HS-5 (cell line): ENCODE data around the gene ANKRD11.
"Not testable (repeated sequence)": the region's sequence is repeated elsewhere in the genome, so short reads cannot be mapped to it uniquely, and the experiment has no call there.

ENCODE experiments used
- DNase-seq: peaks from one replicate; pipeline ENCODE4 v3.0.0-alpha.2; 2012; ENCODE audit warnings: low read depth

The ANKRD11 gene

DNA sequence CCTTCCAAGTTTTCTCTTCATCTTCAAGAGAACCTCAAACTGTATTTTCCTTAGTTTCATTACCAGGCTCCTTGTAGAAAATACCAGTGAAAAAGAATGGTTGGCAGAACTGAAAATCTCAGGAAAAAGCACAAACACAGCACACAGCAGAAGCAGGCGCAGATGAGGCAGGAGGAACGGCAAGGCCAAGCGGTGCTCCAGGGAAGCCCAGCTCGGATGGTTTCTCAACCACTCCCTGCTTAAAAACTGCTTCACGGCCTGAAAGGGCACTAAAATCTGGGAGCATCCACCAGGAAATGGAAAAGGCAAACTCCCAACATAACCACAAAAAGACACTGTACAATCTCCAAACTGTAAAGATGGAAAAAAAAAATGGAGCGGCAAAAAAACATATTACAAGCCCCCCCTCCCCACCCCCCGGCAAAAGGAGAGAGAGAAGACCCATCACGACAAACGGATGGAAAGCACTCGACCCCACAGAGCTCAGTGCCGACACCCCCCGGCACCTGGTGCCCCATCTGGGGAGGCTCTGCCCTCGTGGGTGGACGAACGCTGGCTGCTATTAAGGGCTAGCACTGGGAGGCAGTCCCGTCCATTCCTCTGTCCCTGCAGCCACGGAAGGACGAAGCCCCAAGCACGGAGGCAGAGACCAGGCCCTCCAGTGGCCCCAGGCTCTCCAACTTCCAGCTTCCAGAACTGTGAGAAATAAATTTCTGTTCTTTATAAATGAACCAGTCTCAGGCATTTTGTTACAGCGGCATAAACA lies 145.3 kb downstream of the ANKRD11 start:
- DNase-seq, result no peak

DNA sequence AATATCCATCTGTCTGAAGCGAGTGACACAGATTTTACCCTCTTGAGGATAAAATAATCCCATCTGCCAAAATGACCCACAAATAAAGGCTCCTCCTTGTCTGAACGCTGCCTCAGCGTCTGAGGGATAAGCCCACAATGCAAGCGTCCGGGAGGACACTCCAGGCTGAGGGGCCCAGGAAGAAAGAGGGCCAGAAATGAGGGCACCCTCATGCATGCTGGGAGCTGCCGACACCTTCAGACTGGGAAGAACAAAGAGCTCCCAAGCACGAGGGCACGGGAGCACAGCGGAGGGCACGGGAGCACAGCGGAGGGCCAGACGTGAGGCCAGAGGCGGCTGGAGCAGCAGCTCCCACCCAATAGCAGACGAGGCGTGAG lies 145.9 kb downstream of the ANKRD11 start:
- DNase-seq, result no peak

DNA sequence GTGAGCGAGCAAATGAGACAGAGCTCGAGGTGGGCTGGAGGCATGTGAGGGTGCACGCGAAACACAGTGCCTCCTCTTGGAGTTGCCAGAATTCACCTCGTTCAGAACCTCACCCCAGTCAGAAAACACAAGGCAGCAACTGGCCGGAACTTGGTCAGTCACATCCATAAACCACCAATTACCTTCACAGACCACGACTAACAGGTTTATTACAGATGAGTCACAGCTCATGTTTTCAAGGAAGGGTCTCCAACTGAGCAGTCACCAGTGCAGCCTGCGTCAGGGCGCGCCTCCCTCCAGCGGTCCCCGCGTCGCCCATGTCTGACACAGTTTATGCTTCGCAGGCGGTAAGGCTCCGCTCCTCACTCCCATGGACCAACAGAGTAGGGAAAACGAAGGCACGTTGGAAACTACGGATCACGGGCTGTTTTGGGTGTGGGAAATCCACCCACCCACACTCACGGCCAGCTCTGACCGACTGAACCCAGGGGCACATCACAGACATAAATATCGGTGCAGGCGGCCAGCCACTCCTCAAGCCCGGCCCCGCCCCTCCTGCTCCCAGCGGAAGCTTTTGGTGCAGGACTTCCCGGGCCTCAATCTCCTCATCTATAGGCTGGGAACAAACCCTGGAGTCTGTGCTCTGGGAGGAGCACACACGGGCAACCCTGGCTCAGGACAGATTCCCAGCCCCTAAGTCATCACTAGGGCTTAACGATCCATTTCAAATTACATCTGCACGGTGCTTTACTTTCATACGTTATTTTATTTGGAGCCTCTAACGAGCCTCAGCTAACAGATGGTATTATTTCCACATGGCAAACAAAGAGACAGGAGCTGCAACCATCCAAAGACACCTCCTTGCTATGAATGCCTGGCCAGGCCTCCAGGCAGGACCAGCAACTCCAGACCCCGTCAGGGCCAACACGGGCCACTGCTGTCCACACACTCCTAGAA lies 146.6 kb downstream of the ANKRD11 start:
- no peak for DNase-seq

DNA sequence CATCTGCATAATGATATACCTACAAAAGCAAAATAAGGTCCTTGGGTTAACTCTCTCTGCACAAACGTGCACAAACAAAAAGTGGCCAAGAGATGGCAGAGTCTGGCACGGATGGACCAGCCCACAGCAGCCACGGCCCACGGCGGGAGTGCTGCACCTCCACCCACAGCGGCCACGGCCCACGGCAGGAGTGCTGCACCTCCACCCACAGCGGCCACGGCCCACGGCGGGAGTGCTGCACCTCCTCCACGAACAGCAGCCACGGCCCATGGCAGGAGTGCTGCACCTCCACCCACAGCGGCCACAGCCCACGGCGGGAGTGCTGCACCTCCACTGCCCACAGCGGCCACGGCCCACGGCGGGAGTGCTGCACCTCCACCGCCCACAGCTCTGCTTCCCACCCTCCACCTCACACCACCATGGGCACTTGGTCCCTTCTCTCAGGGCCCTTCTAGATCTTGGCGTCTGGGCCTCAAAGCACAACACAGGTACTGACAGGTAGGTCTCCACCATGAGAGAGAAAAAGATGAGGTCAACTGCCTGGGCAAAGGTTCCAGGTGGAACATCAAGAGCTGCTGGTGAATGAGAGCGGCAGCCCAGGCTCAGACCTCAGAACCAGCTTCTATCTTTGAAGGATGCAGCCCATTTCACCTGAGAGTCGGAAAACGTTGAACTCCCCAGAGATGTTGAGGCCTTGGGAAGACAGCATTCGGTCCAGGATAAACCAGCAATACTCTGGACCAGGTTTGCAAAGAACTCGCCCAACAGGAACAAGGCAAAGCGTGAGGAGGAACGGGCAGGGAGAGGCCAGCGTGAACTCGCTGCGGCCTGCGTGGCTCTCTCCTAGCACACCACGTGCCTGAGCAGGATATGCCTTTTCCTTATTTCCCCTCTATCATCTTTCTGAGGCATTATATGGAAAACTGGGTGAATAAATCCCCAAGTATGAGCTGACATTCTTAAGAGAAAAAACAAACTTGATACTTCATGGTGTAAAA lies 148.4 kb downstream of the ANKRD11 start:
- DNase-seq, result no peak

DNA sequence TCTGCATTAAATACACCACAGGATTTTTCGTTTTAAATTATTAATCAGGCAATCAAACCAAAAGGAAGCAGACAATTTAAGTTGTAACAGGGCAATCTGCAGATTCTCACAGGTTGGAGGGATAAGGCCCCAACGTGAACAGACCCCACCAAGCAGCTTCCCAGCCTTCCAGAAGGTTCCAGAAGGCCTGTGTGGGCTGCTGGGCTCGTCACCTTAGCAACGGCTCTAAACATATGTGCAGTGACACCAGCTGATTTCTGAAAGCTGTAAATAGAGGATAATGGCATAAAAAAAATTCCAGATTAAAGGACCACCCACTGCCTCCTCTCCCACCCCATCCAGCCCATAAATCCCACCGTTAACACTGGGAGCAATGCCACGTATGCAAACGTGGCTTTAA lies 149.1 kb downstream of the ANKRD11 start:
- no peak for DNase-seq

DNA sequence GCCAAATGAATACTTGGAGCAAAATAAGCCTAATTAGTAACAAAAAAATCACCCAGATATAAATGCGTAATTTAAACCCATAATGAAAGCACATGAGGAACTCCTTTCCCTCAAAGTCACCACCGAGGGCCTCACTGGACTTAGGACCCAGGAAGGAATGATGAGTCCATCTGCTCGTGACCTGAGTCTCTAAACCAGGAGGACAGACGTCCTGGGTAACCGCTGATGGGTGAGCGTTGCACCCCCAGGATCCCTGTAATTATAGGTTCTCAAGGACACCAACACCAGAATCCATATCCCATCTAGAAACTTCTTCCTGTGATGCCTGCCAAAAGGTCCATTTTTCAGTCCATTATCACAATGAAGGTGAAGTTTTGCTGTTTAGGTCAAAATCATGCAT lies 151.5 kb downstream of the ANKRD11 start:
- no peak for DNase-seq

DNA sequence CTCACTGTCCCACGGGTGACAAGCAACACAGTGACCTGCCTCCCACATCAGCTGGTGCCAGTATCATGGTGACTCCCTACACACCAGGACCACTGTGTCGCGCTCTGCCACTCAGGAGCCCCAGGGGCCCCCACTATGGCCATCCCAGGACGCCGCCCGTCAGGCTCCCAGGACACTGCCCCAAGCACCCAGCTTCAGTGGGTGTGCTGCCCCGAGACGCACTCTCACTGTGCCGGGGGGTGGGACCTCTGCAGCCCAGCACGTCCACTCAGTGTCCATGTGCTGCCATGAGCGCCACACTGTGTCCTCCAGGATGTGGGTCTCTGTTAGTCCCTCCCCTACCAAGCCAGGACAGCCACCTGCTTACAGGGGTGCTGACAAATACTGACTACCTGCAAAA lies 152.4 kb downstream of the ANKRD11 start:
- no peak for DNase-seq

DNA sequence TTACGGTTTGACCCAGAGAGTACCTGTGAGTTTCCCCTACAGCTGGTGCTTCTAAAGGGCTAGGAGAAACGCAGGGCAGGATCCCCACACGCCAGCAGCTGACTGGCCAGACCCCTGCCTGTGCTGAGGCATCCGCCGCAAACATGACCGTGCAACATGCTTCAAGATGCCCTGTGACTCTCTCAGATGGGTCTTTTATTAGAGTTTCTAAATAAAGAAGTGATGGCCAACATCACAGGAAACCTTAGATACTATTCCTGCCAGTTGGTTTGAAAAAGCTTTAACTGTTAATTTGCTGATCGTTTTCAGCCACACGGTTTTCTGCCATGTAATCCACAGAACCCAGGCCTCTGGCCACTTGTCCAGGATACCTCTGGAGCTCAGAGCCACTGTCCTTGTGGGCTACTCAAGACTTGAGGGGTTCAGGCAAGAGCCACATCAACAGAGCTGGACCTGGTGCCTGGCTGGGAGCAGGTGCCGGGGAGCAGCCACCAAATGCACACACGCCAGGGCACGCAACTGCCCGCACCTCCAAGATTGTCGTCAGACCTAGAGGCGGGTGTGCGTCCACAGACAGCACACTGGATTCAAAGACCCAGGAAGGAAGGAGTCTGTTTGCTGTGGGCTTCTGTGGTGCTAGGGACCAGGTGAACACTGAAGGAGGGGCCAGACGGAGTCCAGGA lies 154.4 kb downstream of the ANKRD11 start:
- DNase-seq, result no peak

DNA sequence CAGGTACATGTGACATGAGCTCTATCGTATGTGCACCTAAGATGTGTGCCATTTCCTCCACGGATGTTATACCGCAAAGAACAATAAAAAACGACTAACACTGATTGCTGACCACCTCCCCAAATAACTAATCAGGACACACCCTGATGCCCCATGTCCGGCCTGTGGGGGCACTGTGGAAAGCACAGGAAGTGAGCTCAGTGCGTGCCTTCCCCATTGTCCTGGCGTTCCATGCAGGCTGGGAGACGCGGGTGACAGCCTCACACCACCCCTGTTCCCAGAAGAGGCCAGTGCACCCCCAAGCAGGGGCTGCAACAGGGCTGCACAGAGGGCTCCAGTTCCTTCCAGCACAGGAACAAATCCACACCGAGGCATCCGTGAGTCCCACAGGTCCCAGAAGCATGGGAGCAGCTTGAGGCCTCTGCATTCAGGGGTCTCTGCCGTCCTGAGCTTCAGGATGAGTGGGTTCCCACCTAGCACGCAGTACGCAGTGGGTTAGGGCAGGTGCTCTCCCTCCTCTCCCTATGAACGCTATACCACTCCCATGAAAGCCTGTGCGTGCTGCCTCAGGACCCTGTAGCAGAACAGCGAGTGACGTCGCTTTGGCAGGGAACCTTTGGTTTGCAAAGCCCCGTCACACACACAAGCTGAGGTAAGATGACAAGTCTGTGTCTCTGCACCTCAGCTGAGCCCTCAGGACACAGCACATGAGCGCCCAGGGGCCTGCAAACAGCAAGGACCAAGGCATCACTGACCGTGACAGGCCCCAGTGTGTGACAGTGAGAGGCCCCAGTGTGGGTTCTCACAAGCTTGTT lies 155.2 kb downstream of the ANKRD11 start:
- no peak for DNase-seq

DNA sequence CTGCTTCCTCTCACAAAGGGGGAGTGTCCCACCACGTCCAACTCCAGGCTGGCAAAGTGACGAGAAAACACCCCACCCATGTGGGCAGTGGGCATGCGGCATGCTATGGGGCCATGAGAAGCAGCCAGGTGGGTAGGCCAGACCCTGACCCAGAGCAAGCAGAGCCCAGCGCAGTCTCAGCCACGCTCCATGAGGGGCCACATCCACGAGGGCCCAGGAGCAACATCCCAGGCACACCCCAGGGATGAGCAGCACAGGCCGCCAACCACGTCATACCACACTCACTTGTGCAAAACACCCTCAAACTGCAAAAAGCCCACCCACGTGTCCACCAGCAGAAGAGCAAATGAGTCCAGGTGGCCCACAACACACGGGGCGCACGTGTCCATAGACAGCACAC lies 155.9 kb downstream of the ANKRD11 start:
- no peak for DNase-seq

DNA sequence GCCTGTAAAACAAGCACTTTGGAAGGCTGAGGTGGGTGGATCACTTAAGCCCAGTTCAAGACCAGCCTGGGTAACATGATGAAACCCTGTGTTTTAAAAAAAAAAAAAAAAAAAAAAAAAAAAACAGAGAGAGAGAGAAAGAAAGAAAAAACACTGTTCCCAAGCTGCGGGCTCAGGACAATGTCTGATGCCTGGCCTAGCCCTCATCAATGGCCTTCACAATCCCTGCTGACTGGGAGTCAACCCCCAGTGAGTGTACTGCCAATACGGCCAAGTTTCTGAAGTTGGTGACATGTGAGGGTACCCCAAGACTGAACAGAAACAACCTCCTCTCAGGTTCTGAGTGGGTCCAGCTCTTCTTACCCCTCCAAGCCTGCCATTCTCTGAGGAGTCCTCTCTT lies 156.3 kb downstream of the ANKRD11 start:
- no peak for DNase-seq

DNA sequence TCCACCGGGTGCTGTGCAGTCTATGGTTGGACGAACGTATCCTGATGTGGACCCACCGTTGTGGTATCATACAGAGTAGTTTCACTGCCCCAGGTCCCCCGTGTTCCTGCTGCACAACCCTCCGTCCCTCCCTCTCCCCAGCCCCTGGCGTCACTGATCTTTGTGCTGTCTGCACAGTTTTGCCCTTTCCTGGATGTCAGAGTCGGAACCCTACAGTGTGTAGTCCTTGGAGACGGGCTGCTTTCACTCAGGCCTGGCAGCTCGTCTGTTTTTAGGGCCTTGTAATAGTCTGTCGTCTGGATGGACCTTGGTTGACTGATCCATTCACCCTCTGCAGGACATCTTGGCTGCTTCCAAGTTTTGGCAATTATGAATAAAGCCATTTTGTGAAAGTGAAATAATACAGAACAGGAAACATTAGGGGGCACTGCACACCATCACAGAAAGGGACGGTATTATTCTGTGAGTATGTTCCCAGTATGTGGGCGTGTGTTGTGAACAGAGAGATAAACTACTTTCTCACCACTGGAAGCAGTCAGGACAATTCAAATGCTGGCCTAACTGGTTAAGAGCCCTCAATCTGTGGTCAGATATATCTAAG lies 156.9 kb downstream of the ANKRD11 start:
- DNase-seq, result not testable (repeated sequence)

DNA sequence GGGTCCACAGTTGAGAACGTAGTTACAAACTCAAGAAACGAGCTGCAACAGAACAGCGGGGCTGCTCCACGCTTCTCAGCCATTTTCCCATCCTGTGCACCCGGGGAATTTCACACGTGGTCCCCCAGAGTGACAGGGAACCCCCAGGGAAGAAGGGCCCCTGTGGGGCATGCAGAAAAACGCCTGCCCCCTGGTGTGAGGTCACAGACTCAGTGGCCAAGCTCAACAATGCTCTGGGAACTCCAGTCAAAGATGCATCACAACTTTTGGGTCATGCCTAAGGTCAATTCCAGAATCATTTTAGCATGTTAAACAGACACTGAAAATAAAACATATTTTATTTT lies 157.5 kb downstream of the ANKRD11 start:
- DNase-seq, result no peak

DNA sequence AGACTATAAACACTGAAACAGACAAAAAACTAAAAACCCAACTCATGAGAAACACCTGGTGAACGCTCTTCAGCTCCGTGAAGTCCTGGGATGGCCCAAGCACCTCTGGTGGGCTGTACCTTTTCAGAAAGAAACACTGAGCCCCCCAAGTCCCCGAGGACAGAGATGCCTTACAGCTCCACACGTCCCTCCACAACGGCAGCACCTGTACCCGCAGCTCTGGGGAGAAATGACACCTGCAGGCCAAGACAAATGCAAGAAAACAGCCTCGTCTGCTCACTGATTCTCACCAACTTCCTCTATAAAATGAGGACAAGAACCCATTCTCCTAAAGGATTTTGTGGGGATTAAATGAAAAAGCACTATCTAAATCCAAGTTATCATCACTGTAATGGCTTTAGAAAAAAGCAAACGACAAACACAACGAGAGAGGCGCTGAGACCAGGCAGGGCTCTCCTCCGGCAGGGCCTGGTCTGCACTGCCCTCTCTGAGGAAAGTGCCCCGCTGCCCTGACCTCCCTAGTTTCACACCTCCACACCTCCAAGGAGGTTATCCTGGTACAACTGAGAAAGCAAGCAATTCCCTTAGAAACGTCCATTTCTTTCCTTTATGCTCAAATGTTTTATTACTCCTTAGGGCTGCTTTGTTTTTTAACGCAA lies 158.0 kb downstream of the ANKRD11 start:
- DNase-seq, result no peak

DNA sequence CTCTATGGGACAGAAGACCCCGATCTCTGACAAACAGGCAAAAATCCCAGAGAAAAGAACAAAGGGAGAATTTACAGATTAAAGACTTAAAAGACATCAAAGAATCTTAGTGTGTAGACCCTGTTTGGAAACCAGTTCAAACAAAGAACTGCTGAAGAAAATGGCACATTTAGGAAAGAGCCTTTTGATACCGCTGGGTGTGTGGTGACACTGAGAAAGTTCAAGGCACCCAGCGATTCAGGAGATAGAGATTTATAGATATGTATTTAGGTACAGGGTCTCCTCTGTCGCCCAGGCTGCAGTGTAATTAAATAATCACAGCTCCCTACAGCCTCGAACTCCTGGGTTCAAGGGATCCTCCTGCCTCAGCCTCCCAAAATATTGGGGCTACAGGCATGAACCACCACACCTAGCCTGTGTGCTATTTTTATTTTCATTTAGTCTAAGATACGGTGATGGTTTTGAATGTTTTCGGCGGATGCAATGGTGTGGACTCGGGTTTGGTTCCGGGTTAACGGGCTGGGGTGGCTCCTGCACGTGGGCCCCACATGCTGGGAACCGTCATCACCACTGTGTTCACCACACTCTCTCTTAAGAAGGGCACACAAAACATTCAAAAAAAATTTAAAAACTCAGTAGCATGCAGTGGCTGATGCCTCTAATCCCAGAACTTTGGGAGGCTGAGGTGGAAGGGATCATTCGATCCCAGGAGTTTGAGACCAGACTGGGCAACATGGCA lies 158.8 kb downstream of the ANKRD11 start:
- DNase-seq, result no peak

DNA sequence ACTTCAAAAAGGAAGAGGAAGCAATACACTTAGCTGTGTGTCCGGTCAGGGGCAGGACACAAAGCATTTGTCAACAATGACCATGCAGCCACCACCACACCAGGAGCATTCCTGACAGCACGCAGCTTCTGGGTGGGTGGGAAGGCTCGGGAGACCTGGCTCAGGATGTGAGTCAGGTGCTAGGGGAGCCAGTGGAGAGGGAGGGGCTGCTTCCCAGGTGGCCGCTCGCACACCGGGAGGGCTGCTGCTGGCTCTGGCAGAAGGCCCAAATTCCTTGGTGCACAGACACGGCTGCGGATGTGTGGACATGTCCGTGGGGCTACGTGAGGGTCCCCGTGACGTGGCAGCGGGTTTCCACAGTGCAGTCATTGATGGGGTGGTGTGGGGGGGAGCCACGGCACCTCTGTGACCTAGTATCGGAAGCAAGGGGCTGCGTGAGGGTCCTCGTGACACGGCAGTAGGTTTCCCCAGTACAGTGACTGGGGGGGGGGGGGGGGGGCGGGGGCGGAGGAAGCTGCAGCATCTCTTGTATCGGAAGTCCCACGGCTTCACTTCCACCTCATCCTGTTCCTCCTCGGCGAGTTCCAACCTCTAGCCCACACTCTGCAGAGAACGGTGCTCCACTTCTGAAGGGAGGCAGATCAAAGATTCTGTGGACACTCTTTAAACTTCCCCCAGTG lies 160.0 kb downstream of the ANKRD11 start:
- DNase-seq, result no peak

DNA sequence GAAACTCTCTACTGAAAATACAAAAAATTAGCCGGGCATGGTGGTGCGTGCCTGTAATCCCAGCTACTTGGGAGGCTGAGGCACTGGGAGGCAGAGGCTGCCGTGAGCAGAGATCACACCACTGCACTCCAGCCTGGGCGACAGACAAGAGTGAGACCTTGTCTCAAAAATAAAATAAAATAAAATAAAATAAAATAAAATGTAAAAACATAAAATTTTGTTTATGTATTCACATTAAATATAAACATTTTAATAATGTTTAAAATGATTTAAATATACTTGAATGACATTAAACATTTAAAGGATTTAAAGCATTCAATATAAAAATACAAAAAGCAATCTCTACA lies 160.6 kb downstream of the ANKRD11 start:
- not testable (repeated sequence) for DNase-seq
